Endothelial cell of umbilical vein (primary cell): ENCODE results near the gene FOXRED1.

Experiments
- CTCF ChIP-seq, 2 donors: IDR thresholded peaks; 1 replicate in 1 of 2; 2 replicates in 1 of 2; pipeline ENCODE4 v1.5.1; 2011; ENCODE audit warnings: low read length in 2 of 2, mild to moderate bottlenecking in 2 of 2, moderate library complexity in 2 of 2, control low read depth in 1 of 2, inconsistent platforms in 1 of 2, low read depth in 1 of 2; ENCODE audit not compliant: insufficient read depth in 1 of 2; ENCODE audit errors: extremely low read depth in 1 of 2
- POLR2A ChIP-seq: IDR thresholded peaks from 2 replicates; pipeline ENCODE4 v1.6.1; 2012; ENCODE audit warnings: low read depth, mild to moderate bottlenecking, control low read depth, low read length
- POLR2AphosphoS5 ChIP-seq: IDR thresholded peaks from 2 replicates; pipeline ENCODE4 v1.6.1; 2012; ENCODE audit warnings: low read depth, mild to moderate bottlenecking, control low read depth, low read length, moderate library complexity; ENCODE audit not compliant: insufficient read depth

GRCh38 chr11:126304457-126305075 lies 35.6 kb downstream of the FOXRED1 start:
- TF ChIP-seq CTCF (IDR thresholded peaks at IDR 0.05; ENCODE audit: extremely low read depth in 1 of 2, insufficient read depth in 1 of 2, low read depth in 1 of 2, low read length in 2 of 2): no peak
- no peak for TF ChIP-seq POLR2A
- TF ChIP-seq POLR2AphosphoS5: no peak
